Activated CD4-positive, alpha-beta memory T cell treated with anti-CD3 and anti-CD28 coated beads for 36 hours (primary cell): ENCODE measurements around the gene GAD1. TPM values are rescaled to one million over a fixed set of nuclear protein-coding genes. Genes with fewer than 3 reads are reported as not detected.

Experiments
- CTCF ChIA-PET: fragments of 350-600 bp; sonication (Branson Sonifier 250); formaldehyde crosslinking; loops from one replicate; lab custom pipeline; 2021; ENCODE audit warnings: antibody characterized with exemption, inconsistent platforms; lab: Charles Lee
- POLR2A ChIA-PET: fragments of 350-600 bp; sonication (Branson Sonifier 250); formaldehyde crosslinking; loops from one replicate; lab custom pipeline; 2021; ENCODE audit warnings: antibody characterized with exemption; lab: Charles Lee
- DNase-seq: peaks from one replicate; pipeline ENCODE4 v3.0.0-alpha.2; 2020
- H3K27ac Mint-ChIP-seq: one replicate; pipeline ENCODE4 v1.8.0; 2021; ENCODE audit warnings: mixed read lengths
- H3K27me3 Mint-ChIP-seq: one replicate; pipeline ENCODE4 v1.8.0; 2021; ENCODE audit warnings: mixed read lengths
- H3K36me3 Mint-ChIP-seq: one replicate; pipeline ENCODE4 v1.8.0; 2021; ENCODE audit warnings: mixed read lengths
- H3K4me1 Mint-ChIP-seq: one replicate; pipeline ENCODE4 v1.8.0; 2021; ENCODE audit warnings: low read depth, mixed read lengths
- H3K4me3 Mint-ChIP-seq: one replicate; pipeline ENCODE4 v1.8.0; 2021; ENCODE audit warnings: mild to moderate bottlenecking, mixed read lengths
- H3K9me3 Mint-ChIP-seq: one replicate; pipeline ENCODE4 v1.8.0; 2021; ENCODE audit warnings: mixed read lengths
- intact Hi-C: fragments of 100-400 bp; cut with micrococcal nuclease; formaldehyde crosslinking; loops from one replicate; pipeline ENCODE4 v1.15.1; 2023
- total RNA-seq, 2 experiments: library from RNA; stranded (reverse); gene quantifications; one replicate each; pipeline ENCODE4 v1.2.3, GENCODE V29; 2021

The GAD1 gene
- total RNA-seq, 2 experiments from 2014 or later, result 2.6 to 2.9 TPM

DNA sequence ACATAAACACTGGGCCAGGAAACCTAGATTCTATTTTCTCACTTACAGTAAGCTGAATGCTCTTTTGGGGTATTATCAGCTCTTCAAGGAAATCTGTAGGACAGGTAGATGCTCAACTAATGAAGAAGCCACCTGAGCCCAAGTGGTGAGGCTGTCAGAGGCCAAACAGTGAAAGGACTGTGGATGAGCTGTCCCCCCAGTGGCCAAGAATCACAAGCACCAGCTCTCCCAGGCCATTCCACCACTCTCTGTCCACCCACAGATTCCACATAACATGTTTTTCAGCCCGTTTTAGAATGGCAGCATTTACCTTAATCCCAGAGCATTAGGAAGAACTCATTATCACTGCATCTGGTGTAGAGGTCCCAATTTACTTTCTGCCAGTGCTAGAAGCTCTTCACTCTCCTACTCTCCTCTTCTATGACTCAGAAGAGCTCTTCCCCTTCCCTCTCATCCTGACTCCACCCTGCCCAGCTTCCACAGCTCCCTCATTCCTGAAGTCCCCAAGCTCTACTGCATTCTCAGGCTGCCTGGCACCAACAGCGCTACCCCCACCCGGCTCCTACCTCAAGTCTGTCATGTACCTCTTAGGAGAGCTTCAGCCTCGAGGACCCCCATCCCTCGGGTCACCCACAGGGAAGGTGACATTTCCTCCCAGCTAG lies 68.6 kb downstream of the GAD1 start:
- ChIA-PET CTCF (interaction anchor here (3.5 kb wide), 1 partner anchor 11 kb away, joined by 18 read pairs; no protein-coding TSS in a partner anchor), POLR2A (no interaction called here)
- DNase-seq, result no peak
- Mint-ChIP-seq H3K4me1 (no peaks in the 10 kb centered on the region), H3K4me3 (no peak overlapping the region), H3K27me3 (peaks cover 2% of the 10 kb centered on the region), H3K9me3 (no peaks in the 10 kb centered on the region), H3K36me3 (no peaks in the 10 kb centered on the region), H3K27ac (no peak overlapping the region)
- intact Hi-C loops, result no loop called here

DNA sequence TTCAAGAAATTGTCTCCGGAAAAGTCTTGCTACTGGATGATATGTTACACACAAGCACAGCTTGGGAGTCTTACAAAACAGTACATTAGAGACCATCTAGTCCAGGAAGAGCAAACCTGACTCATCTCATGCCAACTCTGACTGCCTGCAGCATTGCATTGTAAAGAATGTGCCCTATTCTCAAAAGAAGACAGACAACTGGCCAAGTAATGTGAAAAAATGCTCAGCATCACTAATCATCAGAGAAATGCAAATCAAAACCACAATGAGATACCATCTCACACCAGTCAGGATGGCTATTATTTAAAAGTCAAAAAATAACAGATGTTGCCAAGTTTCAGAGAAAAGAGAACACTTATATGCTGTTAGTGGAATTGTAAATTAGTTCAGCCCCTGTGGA lies 69.7 kb downstream of the GAD1 start:
- Mint-ChIP-seq H3K4me1 (no peaks in the 10 kb centered on the region), H3K27me3 (peaks cover 2% of the 10 kb centered on the region), H3K4me3 (no peak overlapping the region), H3K9me3 (no peaks in the 10 kb centered on the region), H3K27ac (no peak overlapping the region), H3K36me3 (no peaks in the 10 kb centered on the region)
- ChIA-PET CTCF (interaction anchor here (3.5 kb wide), 1 partner anchor 12 kb away, joined by 18 read pairs; no protein-coding TSS in a partner anchor), POLR2A (no interaction called here)
- intact Hi-C loops, result no loop called here
- no peak for DNase-seq

DNA sequence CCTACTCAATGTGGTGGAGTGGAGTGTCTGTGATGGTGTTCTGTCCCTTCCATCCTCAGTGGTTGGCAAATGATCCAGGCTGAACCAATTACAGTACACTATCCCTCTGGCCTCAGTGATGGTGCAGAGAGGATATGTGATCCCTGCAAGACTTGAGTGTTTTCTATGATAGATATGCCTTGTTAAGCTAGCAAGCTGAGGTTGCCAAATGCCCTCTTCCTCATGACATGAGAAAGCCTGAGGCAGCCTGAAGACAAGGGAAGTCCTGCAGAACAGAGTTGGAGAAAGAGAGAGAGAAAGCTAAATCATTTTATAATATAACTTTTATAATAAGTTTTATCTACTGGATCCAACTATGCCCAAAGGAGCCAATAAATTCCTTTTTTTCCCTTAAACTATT lies 70.8 kb downstream of the GAD1 start:
- Mint-ChIP-seq H3K27me3 (peaks cover 2% of the 10 kb centered on the region), H3K27ac (no peak overlapping the region), H3K9me3 (no peaks in the 10 kb centered on the region), H3K4me1 (no peaks in the 10 kb centered on the region), H3K4me3 (no peak overlapping the region), H3K36me3 (no peaks in the 10 kb centered on the region)
- intact Hi-C loops, result no loop called here
- POLR2A ChIA-PET, result no interaction called here
- DNase-seq, result no peak
- CTCF ChIA-PET, result no interaction called here

DNA sequence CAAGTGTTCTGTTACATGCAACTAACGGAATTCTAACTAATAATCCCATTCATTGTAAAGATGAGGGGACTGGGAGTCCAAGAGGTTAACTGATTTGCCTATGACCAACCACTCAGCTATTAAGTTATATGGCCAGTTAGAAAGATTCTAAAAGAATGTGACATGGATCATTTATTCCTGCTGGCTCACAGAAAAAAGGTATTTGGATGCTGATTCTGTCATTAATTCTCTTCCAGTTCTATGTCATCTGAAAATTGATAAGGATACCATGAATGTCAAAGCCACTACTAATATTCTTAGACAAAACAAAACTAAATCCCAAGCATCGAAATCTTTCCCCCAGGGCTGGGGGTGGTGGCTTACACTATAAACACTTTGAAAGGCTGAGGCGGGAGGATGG lies 71.2 kb downstream of the GAD1 start:
- peaks cover 2% of the 10 kb centered on the region for H3K27me3 Mint-ChIP-seq
- H3K4me1 Mint-ChIP-seq, result no peaks in the 10 kb centered on the region
- CTCF ChIA-PET, result interaction anchor here (2.6 kb wide), 1 partner anchor 15 kb away, joined by 6 read pairs; no protein-coding TSS in a partner anchor
- H3K27ac Mint-ChIP-seq, result no peak overlapping the region
- H3K36me3 Mint-ChIP-seq, result no peaks in the 10 kb centered on the region
- POLR2A ChIA-PET, result no interaction called here
- DNase-seq, result no peak
- no peak overlapping the region for H3K4me3 Mint-ChIP-seq
- H3K9me3 Mint-ChIP-seq, result no peaks in the 10 kb centered on the region
- intact Hi-C loops, result no loop called here

DNA sequence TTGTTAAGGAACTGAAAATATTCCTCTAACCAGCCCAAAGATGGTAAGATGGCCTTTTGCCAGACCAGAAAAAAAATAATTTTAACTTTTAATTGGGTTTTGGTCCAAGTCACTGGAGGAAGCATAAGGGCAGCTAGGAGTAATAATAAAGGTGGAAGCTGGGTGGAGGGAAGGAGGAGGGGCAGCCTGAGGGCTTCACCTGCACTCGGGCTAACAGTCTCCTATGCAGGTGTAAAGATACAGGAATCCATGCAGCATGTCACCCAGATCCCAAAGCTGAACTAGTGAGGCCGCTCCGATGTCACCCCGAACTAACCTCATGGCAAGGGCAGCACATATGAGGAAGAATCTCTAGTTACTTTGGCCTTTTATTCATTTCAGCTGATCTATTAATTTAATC lies 75.2 kb downstream of the GAD1 start:
- Mint-ChIP-seq H3K27ac (no peak overlapping the region), H3K36me3 (no peaks in the 10 kb centered on the region), H3K4me3 (no peak overlapping the region), H3K9me3 (no peaks in the 10 kb centered on the region), H3K27me3 (no peaks in the 10 kb centered on the region), H3K4me1 (no peaks in the 10 kb centered on the region)
- POLR2A ChIA-PET, result no interaction called here
- CTCF ChIA-PET, result interaction anchor here (0.6 to 1.8 kb wide), 3 partner anchors 15 to 1123 kb away, joined by 4 to 7 read pairs (median 4); no protein-coding TSS in a partner anchor
- no peak for DNase-seq
- intact Hi-C loops, result no loop called here

DNA sequence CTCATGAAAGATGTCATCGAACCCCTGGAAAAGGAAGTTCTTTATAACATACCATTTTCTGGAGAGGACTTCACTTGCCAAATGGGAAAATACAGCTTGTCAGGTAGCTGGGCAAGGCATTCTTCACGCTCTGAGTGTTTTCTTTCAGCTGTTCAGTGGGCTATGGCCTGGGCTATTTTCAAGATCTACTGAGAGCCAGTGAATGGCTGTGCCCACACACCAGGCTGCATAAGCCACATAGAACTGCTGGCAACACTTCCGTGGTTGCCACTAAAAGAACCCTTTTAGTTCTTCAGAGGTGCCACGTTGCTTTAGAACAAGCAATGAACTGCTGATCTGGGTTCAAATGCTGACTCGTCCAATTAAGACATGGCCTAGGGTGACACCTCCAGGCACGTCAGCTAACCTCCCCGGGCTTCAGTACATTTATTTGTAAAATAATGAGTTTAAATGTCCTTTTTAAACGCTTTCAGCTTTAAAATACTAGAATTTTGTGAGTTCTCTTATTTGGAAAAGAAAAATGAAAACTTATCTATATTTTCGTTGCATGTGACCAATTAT lies 75.8 kb downstream of the GAD1 start:
- H3K27me3 Mint-ChIP-seq, result no peaks in the 10 kb centered on the region
- no peak overlapping the region for H3K27ac Mint-ChIP-seq
- POLR2A ChIA-PET, result no interaction called here
- intact Hi-C loops, result no loop called here
- no peaks in the 10 kb centered on the region for H3K4me1 Mint-ChIP-seq
- no peaks in the 10 kb centered on the region for H3K9me3 Mint-ChIP-seq
- H3K36me3 Mint-ChIP-seq, result no peaks in the 10 kb centered on the region
- CTCF ChIA-PET, result interaction anchor here (0.6 to 1.8 kb wide), 4 partner anchors 16 to 1122 kb away, joined by 3 to 7 read pairs (median 4); no protein-coding TSS in a partner anchor
- DNase-seq, result no peak
- H3K4me3 Mint-ChIP-seq, result no peak overlapping the region

DNA sequence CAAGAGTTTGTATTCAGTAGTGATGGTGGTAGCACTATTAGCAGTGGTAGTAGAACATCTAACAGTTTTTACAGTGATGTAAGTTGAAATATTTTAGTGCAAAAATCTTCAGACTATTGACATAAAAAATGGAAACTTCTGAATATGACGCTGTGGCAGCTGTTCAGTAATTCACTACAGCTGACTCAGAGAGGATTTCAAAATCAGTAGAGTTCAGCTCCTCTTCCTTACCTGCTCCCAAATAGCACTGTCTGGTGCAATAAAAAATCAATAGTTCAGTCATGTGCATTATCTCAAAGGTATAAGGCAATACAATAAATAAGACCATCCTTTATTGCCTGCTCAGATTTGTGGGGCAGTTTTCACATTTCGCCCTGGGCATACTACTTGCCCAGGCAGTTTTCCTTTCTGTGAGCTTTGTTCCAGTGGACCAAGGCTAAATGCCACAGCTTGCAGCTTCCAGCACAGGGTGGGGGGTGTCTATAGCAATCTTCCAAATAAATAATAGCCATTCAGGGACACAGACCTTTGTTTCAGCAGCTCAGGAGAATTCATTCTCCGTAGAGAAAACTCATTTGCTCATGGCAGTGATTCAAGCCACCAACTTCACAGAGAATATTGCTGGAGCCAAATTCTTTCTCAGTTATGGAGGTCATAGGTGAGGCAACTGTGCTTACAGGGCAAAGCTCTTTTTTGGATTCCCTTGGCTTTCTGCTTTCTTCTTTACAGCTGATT lies 78.5 kb downstream of the GAD1 start:
- no peak overlapping the region for H3K27ac Mint-ChIP-seq
- H3K9me3 Mint-ChIP-seq, result no peaks in the 10 kb centered on the region
- H3K36me3 Mint-ChIP-seq, result no peaks in the 10 kb centered on the region
- peaks cover 3% of the 10 kb centered on the region for H3K27me3 Mint-ChIP-seq
- no peaks in the 10 kb centered on the region for H3K4me1 Mint-ChIP-seq
- DNase-seq, result no peak
- H3K4me3 Mint-ChIP-seq, result no peak overlapping the region
- CTCF ChIA-PET, result interaction anchor here (0.7 to 0.8 kb wide), 3 partner anchors 21 to 34 kb away, joined by 3 read pairs; partner anchors contain the start of gene GORASP2
- intact Hi-C loops, result no loop called here
- POLR2A ChIA-PET, result interaction anchor here (0.7 kb wide), 1 partner anchor 827 kb away, joined by 3 read pairs; no protein-coding TSS in a partner anchor

DNA sequence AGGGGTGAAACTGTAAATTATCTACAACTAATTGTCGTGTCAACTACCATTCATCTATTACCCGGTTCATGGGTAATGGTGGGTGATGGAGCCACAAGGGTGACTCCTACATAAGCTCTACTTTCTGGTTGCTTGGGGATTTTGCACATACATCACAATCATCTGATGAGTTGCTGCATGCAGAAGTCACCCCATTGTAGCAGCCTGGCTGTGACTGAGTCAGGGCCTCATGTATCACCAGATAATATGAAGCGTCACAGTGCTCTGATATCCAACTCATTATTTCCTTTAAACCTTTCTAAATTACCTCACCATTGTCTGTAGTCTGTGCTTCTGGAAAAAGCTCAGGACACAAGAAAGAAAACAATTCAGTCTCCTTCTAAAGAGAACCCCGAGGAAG lies 79.9 kb downstream of the GAD1 start:
- Mint-ChIP-seq H3K36me3 (no peaks in the 10 kb centered on the region), H3K4me3 (no peak overlapping the region), H3K27me3 (peaks cover 3% of the 10 kb centered on the region), H3K9me3 (no peaks in the 10 kb centered on the region), H3K4me1 (no peaks in the 10 kb centered on the region), H3K27ac (no peak overlapping the region)
- ChIA-PET CTCF (interaction anchor here (0.7 to 1.4 kb wide), 2 partner anchors 20 to 23 kb away, joined by 3 to 5 read pairs; no protein-coding TSS in a partner anchor), POLR2A (no interaction called here)
- DNase-seq, result no peak
- intact Hi-C loops, result no loop called here

DNA sequence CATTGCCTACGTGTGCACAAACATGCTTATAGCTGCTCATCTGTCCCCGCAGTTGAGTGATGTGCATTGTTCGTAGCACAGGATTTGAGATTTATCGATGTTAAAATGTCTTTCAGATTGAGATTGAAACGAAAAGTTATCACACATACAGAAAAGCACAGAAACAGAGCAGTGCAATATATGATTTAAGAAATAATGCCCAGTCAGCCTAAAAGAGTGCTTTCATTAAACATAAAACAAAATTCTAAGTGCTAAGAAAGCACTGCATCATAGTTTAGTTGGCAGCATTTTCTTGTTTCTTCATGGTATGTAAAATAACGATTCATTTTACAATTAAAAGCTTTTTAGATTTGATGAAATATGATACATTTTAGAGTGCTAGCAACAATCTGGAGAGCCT lies 80.4 kb downstream of the GAD1 start:
- Mint-ChIP-seq H3K27me3 (peaks cover 5% of the 10 kb centered on the region), H3K4me1 (no peaks in the 10 kb centered on the region), H3K9me3 (no peaks in the 10 kb centered on the region), H3K36me3 (no peaks in the 10 kb centered on the region), H3K4me3 (no peak overlapping the region), H3K27ac (no peak overlapping the region)
- ChIA-PET CTCF (interaction anchor here (0.7 to 1.4 kb wide), 2 partner anchors 20 to 24 kb away, joined by 3 to 5 read pairs; no protein-coding TSS in a partner anchor), POLR2A (no interaction called here)
- no peak for DNase-seq
- intact Hi-C loops, result no loop called here

DNA sequence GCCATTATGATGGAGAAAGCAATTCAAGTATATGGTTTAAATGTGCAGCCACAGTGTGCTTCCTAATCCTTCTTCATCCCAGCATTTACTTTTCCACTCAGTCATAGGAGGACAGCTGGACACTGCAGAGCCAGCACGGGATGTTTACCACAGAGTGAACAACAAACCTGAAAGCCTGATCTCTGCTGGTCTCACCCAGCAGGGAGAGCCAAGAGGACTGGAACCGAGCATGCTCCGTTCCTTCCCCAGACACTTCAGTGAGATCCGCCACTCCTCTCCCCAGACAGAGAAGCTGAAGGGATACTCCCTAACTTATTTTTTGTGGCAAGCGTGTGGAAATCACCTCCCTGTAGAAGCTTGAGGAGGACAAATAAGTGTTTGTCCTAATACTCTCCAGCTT lies 89.2 kb downstream of the GAD1 start:
- Mint-ChIP-seq H3K36me3 (peaks cover 6% of the 10 kb centered on the region), H3K9me3 (peaks cover 26% of the 10 kb centered on the region), H3K27ac (no peak overlapping the region)

More for the DNA sequence above, 89.2 kb downstream of the GAD1 start:
- no peak overlapping the region for H3K4me3 Mint-ChIP-seq
- peaks cover 6% of the 10 kb centered on the region for H3K27me3 Mint-ChIP-seq
- DNase-seq, result no peak
- CTCF ChIA-PET, result interaction anchor here (1.8 kb wide), 1 partner anchor 23 kb away, joined by 4 read pairs; the partner anchor contains the start of gene GORASP2
- POLR2A ChIA-PET, result no interaction called here
- H3K4me1 Mint-ChIP-seq, result no peaks in the 10 kb centered on the region
- intact Hi-C loops, result no loop called here
